Endothelial cell of umbilical vein (primary cell): ENCODE results near the gene KSR1. TPM values are rescaled to one million over a fixed set of nuclear protein-coding genes. Genes with fewer than 3 reads are reported as not detected.

Source experiments
- BruUV-seq: library from RNA; stranded (reverse); fragments of 400-500 nt; replicated peaks from 2 replicates; lab custom pipeline; 2021; lab: Mats Ljungman, UMichigan
- CTCF ChIA-PET: fragments of 300-600, 350-600 bp; sonication (Branson Sonifier 250); formaldehyde crosslinking; loops from one replicate; lab custom pipeline; 2021; ENCODE audit warnings: antibody characterized with exemption, inconsistent platforms; lab: Charles Lee
- POLR2A ChIA-PET: fragments of 300-600, 350-600 bp; sonication (Branson Sonifier 250); formaldehyde crosslinking; loops from one replicate; lab custom pipeline; 2021; ENCODE audit warnings: antibody characterized with exemption, inconsistent platforms; lab: Charles Lee
- DNase-seq: peaks from one replicate; pipeline ENCODE4 v3.0.0-alpha.2; 2011; ENCODE audit warnings: low read depth, low spot score
- FAIRE-seq: peaks from 2 replicates; lab custom pipeline; 2011; peaks lifted over from hg19 to GRCh38; lab: Jason Lieb, UNC
- H2AFZ ChIP-seq: 2 replicates; pipeline ENCODE4 v1.6.0; 2012; ENCODE audit warnings: low read depth, low read length, control low read depth, inconsistent platforms
- H3K27ac ChIP-seq: 2 replicates; pipeline ENCODE4 v1.5.1; 2011; ENCODE audit warnings: low read depth, mild to moderate bottlenecking, control low read depth, low read length, moderate library complexity; ENCODE audit not compliant: insufficient read depth
- H3K27me3 ChIP-seq, 2 experiments: 2 replicates each; pipeline versions ENCODE4 v1.6.0 to v1.6.1; 2011; ENCODE audit warnings: low read length in 2 of 2, mixed read lengths in 1 of 2; ENCODE audit not compliant: control insufficient read depth in 2 of 2, insufficient read depth in 2 of 2
- H3K36me3 ChIP-seq, 2 experiments: 2 replicates in 1 of 2; 3 replicates in 1 of 2; pipeline ENCODE4 v1.5.1; 2011; ENCODE audit warnings: low read length in 2 of 2, mild to moderate bottlenecking in 1 of 2, moderate library complexity in 1 of 2; ENCODE audit not compliant: control insufficient read depth in 2 of 2, insufficient read depth in 2 of 2; ENCODE audit errors: extremely low read depth in 1 of 2
- H3K4me1 ChIP-seq: 3 replicates; pipeline ENCODE4 v1.5.1; 2011; ENCODE audit warnings: mild to moderate bottlenecking, low read length; ENCODE audit not compliant: control insufficient read depth, insufficient read depth; ENCODE audit errors: extremely low read depth
- H3K4me2 ChIP-seq: 2 replicates; pipeline ENCODE4 v1.6.1; 2011; ENCODE audit warnings: low read length, control low read depth, mixed read lengths; ENCODE audit not compliant: insufficient read depth
- H3K4me3 ChIP-seq, 3 experiments: fragments of 200-600 bp in 1 of 3; sonication (generic), shearing (Covaris generic) in 1 of 3; replicated peaks in 1 of 3; 2 replicates each; pipeline ENCODE4 v1.5.1; 2011 to 2016; ENCODE audit warnings: control low read depth in 3 of 3, low read length in 3 of 3, mild to moderate bottlenecking in 2 of 3, inconsistent platforms in 1 of 3, low read depth in 1 of 3, moderate library complexity in 1 of 3; ENCODE audit not compliant: insufficient read depth in 1 of 3
- H3K79me2 ChIP-seq: 2 replicates; pipeline ENCODE4 v1.6.0; 2012; ENCODE audit warnings: low read length, inconsistent platforms; ENCODE audit not compliant: control insufficient read depth, insufficient read depth
- H3K9ac ChIP-seq: replicated peaks from 2 replicates; pipeline ENCODE3; 2011; ENCODE audit warnings: low read length, control low read depth; ENCODE audit not compliant: insufficient read depth; ENCODE audit errors: extremely low read depth
- H3K9me1 ChIP-seq: replicated peaks from 3 replicates; pipeline ENCODE4 v1.6.0; 2011; ENCODE audit warnings: mild to moderate bottlenecking, low read length; ENCODE audit not compliant: control insufficient read depth, insufficient read depth; ENCODE audit errors: extremely low read depth
- H3K9me3 ChIP-seq: replicated peaks from 2 replicates; pipeline ENCODE4 v1.5.1; 2012; ENCODE audit warnings: low read length, inconsistent platforms; ENCODE audit not compliant: control insufficient read depth, insufficient read depth
- H4K20me1 ChIP-seq: replicated peaks from 2 replicates; pipeline ENCODE3; 2011; ENCODE audit warnings: mild to moderate bottlenecking, low read length; ENCODE audit not compliant: control insufficient read depth, insufficient read depth; ENCODE audit errors: extremely low read depth
- CTCF ChIP-seq, 2 donors: IDR thresholded peaks; 1 replicate in 1 of 2; 2 replicates in 1 of 2; pipeline ENCODE4 v1.5.1; 2011; ENCODE audit warnings: low read length in 2 of 2, mild to moderate bottlenecking in 2 of 2, moderate library complexity in 2 of 2, control low read depth in 1 of 2, inconsistent platforms in 1 of 2, low read depth in 1 of 2; ENCODE audit not compliant: insufficient read depth in 1 of 2; ENCODE audit errors: extremely low read depth in 1 of 2
- EZH2 ChIP-seq: IDR thresholded peaks from 2 replicates; pipeline ENCODE4 v1.6.1; 2012; ENCODE audit warnings: borderline replicate concordance, low read depth, mild to moderate bottlenecking, moderate library complexity, low read length, inconsistent platforms; ENCODE audit not compliant: severe bottlenecking
- FOS ChIP-seq: IDR thresholded peaks from 2 replicates; pipeline ENCODE4 v1.6.1; 2011; ENCODE audit warnings: mild to moderate bottlenecking, low read length, moderate library complexity, borderline replicate concordance; ENCODE audit not compliant: insufficient read depth
- GATA2 ChIP-seq: IDR thresholded peaks from 2 replicates; pipeline ENCODE4 v1.7.0; 2011; ENCODE audit warnings: low read depth, mild to moderate bottlenecking, moderate library complexity, mixed read lengths, low read length; ENCODE audit not compliant: insufficient read length, insufficient read depth
- JUN ChIP-seq: IDR thresholded peaks from 2 replicates; pipeline ENCODE4 v1.6.1; 2011; ENCODE audit warnings: borderline replicate concordance, low read depth; ENCODE audit not compliant: insufficient read length, insufficient read depth
- MAX ChIP-seq: IDR thresholded peaks from 2 replicates; pipeline ENCODE4 v1.6.1; 2011; ENCODE audit not compliant: insufficient read depth, insufficient read length
- MYC ChIP-seq: IDR thresholded peaks from one replicate; pipeline ENCODE4 v1.6.1; 2011; ENCODE audit warnings: mild to moderate bottlenecking, low read depth, low read length
- POLR2A ChIP-seq: IDR thresholded peaks from 2 replicates; pipeline ENCODE4 v1.6.1; 2012; ENCODE audit warnings: low read depth, mild to moderate bottlenecking, control low read depth, low read length
- POLR2AphosphoS5 ChIP-seq: IDR thresholded peaks from 2 replicates; pipeline ENCODE4 v1.6.1; 2012; ENCODE audit warnings: low read depth, mild to moderate bottlenecking, control low read depth, low read length, moderate library complexity; ENCODE audit not compliant: insufficient read depth
- dilution Hi-C: fragments of 300-500 bp; cut with MboI; formaldehyde crosslinking; loops from one replicate; pipeline ENCODE4 v1.15.0; 2019; ENCODE audit warnings: low sequenced_read_pairs; ENCODE audit not compliant: extremely low pct_ligation_motif_present
- intact Hi-C: fragments of 100-400 bp; cut with micrococcal nuclease; formaldehyde crosslinking; loops from one replicate; pipeline ENCODE4 v1.10.0; 2022
- polyA plus RNA-seq, 4 experiments: library from polyadenylated mRNA; depleted of rRNA in 3 of 4; stranded (reverse) in 3 of 4; unstranded in 1 of 4; fragments of >200 nt; gene quantifications; 2 replicates each; pipeline versions ENCODE4 v1.2.1 to v1.2.3, GENCODE V29; 2011 to 2012; ENCODE audit warnings: missing spikeins in 1 of 4
- total RNA-seq: library from RNA; stranded (reverse); gene quantifications from 2 replicates; pipeline ENCODE4 v1.2.3, GENCODE V29; 2021

The KSR1 gene
- total and polyA plus RNA-seq, 2 donors (not counting 3 experiments of a cell fraction or from before 2014, with no cell fraction given) = 35.4 to 80.2 TPM

GRCh38 chr17:27625856-27626255 is 169.6 kb downstream of the KSR1 start:
- Histone ChIP-seq H3K36me3 (peaks cover 9 to 31% of the 10 kb centered on the region in 2 experiments), H4K20me1 (no peaks in the 10 kb centered on the region), H3K27me3 (no peaks in the 10 kb centered on the region), H3K4me3 (no peak overlapping the region), H3K27ac (no peak overlapping the region), H3K9me3 (no peaks in the 10 kb centered on the region), H3K4me1 (peaks cover 4% of the 10 kb centered on the region), H3K4me2 (no peak overlapping the region), H2AFZ (no peak overlapping the region), H3K79me2 (no peaks in the 10 kb centered on the region), H3K9me1 (no peaks in the 10 kb centered on the region), H3K9ac (no peak overlapping the region)
- ChIA-PET CTCF (no interaction called here), POLR2A (no interaction called here)
- dilution Hi-C loops = no loop called here
- FAIRE-seq (no peak), DNase-seq (no peak)
- TF ChIP-seq MAX (no peak), FOS (no peak), CTCF (IDR thresholded peaks at IDR 0.05; ENCODE audit: extremely low read depth in 1 of 2, insufficient read depth in 1 of 2, low read depth in 1 of 2, low read length in 2 of 2) (no peak), GATA2 (no peak), MYC (no peak)
- intact Hi-C loops = no loop called here
- no TSS peak for BruUV-seq

- DNase-seq = no peak
- no peaks in the 10 kb centered on the region for H3K27me3 ChIP-seq
- no peaks in the 10 kb centered on the region for H3K9me1 ChIP-seq
- H3K27ac ChIP-seq = no peak overlapping the region
- TF ChIP-seq JUN (no peak), FOS (no peak), POLR2A (no peak), MYC (no peak), EZH2 (no peak), POLR2AphosphoS5 (no peak), GATA2 (no peak), MAX (no peak), CTCF (IDR thresholded peaks at IDR 0.05; ENCODE audit: extremely low read depth in 1 of 2, insufficient read depth in 1 of 2, low read depth in 1 of 2, low read length in 2 of 2) (no peak)
- H2AFZ ChIP-seq = no peak overlapping the region
- no peak overlapping the region for H3K4me2 ChIP-seq
- no peaks in the 10 kb centered on the region for H4K20me1 ChIP-seq
- ChIA-PET CTCF (no interaction called here), POLR2A (no interaction called here)
- no TSS peak for BruUV-seq
- no peak overlapping the region for H3K9ac ChIP-seq
- no peaks in the 10 kb centered on the region for H3K79me2 ChIP-seq
- intact Hi-C loops = no loop called here
- dilution Hi-C loops = no loop called here
- H3K9me3 ChIP-seq = no peaks in the 10 kb centered on the region
- FAIRE-seq = no peak
- no peak overlapping the region for H3K4me3 ChIP-seq
- peaks cover 6 to 18% of the 10 kb centered on the region in 2 experiments for H3K36me3 ChIP-seq
- peaks cover 2% of the 10 kb centered on the region for H3K4me1 ChIP-seq
Observed at GRCh38 chr17:27627514-27627913, 171.3 kb downstream of the KSR1 start.
